Hematopoietic multipotent progenitor cell treated with erythropoietin and hydrocortisone succinate and interleukin-3 and kit ligand, for 8 days (in vitro differentiated cells): Measurements from ENCODE around the gene BRD7.

ENCODE experiments used
- DNase-seq: peaks from one replicate; pipeline ENCODE4 v3.0.0-alpha.2; 2015

BRD7 gene

DNA sequence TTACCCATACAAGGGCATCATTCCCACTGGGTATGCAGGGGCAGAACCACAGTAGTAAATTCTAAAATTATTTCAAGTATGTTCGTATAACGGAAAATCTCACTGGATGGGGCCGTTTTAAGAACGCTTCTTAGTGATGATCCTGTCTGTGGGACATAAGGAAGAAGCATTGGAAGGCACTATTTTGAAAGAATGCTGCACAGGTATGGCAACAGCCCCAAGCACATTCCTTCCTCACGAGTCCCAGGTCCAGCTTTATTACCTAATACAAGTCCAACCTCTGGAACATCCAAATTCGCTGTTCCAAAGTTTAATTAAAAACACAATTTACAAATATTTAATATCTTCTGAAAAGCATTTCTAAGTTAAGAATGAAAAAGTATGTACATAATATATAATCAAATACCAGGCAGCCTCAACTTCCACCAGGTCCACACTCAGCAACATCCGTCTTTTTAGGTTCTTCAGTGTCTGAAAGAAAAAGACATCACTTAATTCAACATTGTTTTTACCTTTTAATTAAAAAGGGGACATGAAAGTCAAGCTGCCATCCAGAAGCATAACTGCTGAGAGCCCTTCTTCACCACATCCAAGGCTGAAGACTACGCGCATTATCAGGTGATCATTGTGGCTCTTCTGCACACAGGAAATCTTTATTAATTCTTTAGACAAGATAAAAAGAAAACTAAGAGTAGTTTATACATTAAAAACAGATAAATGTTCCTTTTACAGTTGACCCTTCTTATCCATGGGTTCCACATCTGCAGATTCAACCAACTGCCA lies 49.8 kb downstream of the BRD7 start:
- no peak for DNase-seq

DNA sequence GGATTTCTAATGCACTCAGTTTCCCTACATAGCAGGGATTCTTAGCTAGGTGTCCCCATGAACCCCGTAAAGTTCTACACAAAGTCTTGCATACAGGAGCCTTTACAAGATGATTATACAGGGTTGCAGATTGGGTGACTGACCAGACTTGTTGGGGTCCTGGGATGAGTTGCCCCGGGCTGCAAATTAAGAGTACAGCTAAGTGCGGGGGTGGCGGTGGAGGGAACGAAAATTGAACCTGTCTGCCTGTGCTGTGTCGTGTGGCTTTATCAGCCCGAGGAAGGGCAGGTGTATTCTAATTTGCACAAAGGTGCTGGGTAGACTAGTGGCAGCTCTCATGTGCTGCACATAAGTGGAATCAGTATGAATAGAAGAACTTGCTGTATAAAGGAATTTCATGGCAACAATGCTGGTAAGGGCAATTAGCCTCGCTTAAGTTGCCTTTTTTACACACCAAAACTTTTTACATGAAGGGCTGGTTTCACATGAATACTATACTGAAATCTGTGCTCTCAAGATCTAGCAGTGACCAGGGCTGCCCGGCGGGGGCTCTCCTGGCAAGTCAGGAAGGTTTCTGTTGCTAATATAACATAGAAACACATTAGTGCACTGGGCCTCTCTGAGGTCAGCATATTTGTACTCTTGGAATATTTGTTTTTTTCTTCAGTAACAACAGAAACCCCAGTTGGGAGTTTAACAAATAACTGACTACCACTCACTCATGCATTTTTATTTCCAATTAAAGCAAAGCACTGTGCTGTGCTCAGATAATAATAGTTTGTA lies 51.7 kb downstream of the BRD7 start:
- no peak for DNase-seq

DNA sequence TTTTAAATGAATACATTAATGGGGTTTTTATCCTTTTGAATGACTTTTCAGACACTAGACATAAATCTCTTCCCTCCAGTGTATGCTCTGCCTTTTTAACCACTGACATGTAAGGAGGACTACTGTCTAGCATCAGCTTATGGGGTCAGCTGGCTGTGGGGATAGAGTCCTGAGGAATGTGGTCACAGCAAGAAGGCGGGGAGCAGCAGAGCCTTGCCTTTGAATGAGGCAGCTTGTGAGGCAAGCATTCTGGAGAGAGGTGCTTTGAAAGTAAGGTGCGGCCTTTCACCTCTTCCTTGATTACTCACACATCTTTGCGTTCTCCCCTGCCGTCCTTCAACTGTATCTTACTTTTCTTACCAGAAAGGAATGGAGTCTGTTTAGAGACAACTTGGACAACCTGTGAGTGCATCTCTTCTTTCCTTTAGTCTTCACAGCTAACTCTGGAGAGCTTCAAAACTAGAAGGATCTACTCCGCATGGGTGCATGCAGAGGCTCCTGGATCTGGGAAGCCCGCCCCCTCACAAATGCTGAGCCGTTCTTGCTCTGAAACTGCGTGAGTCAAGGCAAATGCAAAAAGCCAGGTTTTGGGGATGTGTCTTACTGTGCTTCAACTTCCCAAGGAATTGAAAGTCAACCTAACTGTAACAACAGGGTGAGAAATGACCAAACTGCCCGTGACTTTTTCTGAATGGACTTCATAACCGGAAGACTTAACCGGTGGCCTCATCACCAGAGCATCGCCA lies 52.5 kb downstream of the BRD7 start:
- no peak for DNase-seq

DNA sequence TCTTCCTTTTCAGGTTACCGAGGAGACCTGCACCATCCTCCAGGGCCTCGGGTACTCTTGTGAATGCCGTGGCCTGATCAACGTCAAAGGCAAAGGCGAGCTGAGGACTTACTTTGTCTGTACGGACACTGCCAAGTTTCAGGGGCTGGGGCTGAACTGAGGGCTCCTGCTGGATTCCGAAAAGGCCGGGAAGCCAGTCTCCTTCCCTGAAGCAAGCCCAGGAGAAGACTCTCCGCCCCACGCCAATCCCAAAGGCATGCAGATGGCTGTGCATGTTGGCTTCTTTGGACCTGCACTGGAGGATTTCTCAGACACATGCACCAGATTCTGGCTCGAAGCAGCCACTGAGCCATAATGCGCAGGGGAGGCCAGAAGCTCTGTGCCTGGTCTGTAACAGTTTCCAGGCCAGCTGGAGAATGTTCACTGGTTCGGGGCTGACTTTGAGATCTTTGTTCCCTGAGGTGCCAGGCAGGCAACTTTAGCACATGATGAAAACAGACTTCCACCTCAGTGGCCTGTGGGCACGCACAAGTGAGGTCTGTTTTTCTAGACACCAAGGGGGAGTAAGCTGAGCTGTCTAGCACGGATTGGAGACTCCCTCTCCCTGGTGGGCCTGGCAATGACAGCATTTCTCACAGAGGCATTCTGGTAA lies 53.3 kb downstream of the BRD7 start:
- DNase-seq = no peak

DNA sequence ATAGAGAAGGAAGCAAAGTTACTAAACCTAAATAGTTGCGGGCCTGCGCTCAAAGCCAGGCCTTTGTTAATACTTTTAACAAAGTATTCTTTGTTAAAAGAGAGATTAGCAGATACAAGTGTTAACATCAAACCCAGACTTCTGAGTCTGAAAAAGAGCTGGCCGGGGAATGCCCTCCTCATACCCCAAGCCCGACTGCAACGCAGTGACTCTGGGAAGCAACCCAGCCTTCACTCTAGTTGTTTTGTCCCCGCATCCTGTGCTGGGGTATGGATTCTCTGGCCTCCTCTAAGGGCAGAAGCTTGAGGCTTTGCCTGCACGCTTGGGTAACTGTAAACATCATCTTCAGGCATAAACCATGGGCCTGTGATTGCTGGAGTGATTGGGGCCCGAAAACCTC lies 54.1 kb downstream of the BRD7 start:
- DNase-seq = no peak

DNA sequence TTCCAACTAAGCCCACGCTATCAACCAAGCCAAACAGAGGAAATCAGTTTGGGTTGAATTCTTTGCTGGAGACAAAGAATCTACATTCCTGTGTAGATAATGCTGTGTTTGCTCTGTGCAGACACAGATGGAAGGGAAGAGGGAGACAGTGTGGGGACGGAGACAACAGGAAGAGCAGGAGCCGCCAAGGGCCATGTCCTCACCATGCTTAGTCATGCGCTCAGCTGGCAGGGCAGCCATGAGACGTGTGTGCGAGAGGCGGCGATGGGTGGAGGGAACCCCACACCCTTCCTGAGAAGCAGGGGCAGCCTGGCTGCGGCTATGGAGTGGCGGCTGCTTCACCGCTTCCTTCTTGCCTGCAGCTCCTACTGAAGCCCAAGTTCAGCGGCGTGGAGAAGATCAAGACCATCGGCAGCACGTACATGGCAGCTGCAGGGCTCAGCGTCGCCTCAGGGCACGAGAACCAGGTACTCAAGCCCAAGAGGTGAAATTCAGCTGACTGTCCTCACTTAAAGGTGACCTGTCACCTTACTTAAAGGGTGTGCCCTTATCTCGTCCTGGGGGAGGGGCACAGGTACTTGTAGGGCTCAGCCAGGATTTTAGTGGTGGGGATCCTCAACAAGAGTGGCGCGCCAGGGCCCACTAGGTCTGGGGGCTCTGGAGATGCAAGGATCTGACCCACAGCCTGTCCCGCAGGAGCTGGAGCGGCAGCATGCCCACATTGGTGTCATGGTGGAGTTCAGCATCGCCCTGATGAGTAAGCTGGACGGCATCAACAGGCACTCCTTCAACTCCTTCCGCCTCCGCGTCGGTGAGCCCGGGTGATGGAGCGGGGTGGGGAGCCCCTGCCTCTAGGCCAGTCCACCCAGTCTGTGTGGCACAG lies 55.0 kb downstream of the BRD7 start:
- DNase-seq = peak; percentile 90

DNA sequence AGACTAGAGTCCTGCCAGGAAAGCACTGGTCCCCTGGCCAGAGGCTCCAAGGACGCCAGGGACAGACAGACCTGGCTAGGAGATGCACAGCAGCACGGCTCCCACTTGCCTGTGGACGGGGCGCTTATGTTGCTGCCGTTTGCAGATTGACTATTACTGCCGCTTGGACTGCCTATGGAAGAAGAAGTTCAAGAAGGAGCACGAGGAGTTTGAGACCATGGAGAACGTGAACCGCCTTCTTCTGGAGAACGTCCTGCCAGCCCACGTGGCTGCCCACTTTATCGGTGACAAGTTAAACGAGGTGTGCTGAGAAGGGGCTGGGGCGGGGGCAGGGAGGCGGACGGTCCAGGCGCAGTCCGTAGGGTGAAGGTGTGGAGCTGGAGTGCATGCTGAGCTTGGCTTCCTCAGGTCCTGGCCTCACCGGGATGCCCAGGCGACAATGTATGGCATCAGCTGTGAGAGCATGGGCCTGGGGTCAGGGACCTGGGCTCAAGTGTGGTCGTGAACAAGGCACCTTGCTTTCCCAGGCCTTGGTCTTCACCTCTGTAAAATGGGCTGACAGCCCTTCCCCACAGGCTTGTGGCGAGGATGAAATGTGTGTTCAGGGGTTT lies 56.8 kb downstream of the BRD7 start:
- DNase-seq = no peak

DNA sequence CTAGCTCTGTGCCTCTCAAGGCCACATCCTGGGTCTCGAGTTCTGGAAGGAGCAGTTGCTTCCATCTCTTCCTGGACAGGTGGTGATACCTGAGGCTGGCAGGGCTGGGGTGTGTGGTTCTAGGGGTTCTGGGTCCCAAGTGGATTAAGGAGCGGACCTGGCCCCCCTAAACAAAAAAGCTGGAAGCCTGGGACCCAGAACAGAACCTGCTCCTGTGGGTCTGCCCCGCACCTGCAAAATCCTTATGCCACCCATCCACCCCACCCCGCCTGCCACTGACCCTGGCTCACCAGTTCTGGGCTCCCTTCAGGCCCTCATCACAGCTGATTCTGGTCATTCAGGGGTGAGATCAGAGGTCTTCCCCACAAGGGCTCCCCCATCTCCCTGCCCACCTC lies 57.7 kb downstream of the BRD7 start:
- no peak for DNase-seq

DNA sequence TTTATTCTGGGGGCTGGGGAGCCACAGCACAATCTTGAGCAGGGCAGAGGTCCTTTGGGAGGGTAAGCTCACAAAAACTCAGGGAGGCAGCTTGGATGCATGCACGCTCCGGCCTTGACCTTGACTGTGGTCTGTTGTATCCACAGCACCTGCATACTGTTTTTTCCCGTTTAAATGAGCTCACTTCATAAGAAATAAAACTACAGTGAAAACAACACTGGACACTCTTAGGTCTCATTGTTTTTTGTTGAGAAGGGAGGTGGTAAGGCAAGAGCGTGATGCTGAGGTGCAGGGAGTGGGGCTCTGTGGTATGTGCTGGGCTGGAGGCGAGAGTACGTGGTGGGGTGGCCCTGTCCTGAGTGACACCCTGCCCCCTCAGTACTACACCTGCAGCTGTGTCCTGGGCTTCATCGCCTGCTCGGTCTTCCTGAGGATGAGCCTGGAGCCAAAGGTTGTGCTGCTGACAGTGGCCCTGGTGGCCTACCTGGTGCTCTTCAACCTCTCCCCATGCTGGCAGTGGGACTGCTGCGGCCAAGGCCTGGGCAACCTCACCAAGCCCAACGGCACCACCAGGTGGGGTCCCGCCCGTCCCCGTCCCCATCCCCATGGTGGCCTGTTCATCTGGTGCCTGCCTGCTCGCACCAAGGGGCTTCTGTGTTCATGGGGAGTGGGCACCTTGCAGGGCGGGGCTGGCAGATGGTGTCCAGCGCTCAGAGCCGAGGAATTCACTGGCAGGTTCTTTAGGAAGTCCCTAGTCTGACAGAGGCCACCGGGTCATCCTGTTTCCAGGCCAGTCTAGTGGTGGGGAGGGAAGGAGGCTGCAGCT lies 58.3 kb downstream of the BRD7 start:
- no peak for DNase-seq

DNA sequence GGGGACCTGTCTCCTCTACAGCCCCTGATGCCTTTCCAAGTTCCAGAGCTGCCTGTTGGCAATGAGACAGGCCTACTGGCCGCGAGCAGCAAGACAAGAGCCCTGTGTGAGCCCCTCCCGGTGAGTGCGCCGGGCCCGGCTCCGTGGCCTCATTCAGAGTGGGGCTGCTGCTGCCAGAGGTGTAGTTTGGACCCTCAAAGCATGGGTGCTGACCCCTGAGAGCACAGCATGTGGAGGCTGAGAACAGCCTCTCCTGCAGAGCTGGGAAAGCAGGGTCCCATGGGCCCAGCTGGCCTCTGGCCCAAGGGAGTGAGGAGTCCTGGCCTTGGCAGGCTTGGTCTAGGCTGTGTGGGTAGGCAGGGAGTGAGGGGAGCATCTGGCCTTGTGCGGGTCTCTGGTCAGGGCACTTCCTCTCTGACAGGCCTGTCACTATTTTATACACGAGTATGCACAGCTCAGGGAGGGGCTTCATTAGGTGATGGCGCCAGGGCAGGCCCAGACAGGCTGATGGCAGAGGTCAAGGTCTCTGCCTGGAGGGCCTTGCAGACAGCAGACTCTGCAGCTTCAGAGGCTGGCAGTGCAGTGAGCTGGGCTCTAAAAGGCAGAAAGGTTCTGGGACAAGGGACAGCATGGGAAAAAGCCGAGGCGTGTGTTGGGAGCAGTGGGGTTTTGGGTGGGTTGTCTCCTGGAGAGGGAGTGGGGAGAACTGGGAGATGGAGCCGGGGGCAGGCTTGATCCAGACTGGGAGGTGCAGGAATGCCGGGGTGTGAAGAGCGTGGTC lies 59.1 kb downstream of the BRD7 start:
- DNase-seq = no peak

DNA sequence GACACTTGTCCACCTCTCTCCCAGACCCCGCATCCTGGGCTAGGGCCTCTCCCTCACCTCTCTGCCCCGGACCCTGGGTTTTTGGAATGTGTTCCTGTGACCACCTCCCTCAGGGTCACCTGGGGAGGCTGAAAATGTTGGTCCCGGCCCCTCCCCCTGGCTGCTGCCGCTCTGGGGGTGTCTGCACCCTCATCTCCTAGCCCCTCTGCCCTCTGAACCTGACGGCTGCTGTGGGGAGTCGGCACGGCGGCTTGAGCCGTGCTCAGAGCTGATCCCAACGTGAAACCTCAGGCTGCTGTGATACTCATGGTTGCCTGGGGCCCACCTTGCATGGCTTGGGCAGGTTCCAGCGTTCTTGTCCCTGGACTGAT lies 59.6 kb downstream of the BRD7 start:
- DNase-seq = no peak

DNA sequence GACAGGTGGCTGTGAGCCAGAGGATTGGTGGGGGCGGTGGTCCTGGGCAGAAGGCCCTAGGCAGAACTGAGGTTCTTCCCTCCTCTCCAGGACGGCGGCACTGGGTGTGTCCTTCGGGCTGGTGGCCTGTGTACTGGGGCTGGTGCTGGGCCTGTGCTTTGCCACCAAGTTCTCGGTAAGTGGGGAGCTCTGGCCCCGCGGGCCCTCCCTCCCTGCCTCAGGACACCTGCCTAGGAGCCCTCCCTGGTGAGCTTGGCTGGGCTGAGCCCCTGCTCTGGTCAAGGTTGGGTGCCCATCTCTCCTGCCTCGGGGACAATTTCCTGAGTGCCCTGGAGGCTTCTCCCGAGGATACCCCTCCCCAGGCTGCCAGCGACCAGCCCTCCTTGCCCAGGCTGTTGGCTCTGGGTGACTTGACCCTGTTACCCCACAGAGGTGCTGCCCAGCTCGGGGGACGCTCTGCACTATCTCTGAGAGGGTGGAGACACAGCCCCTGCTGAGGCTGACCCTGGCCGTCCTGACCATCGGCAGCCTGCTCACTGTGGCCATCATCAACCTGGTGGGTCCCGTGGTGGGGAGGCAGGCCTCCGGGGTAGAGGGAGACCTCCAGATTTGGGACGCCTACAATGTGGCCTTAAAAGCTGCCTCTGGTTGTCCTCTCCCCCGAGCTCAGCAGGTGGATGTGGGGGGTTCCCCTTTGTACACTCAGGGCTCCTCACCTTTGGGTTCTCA lies 60.4 kb downstream of the BRD7 start:
- DNase-seq = no peak

DNA sequence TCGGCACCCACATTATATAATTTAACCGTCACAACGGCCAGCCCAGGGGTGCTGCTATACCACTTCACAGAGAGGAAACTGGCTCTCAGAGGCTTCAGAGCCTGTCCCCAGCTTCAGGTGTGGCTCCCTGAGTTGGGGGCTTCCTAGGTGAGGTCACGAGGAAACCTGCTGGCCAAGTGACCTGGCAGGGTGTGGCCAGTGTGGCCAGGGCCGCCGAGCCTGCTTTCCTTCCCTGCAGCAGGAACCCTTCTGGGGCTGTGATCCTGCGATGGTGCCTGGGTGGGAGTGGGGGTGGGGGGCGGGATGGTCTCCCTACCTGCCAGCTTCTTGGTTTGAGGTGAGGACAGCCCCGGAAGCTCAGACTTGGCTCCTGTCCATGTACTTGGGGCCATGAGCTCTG lies 62.5 kb downstream of the BRD7 start:
- DNase-seq = no peak

DNA sequence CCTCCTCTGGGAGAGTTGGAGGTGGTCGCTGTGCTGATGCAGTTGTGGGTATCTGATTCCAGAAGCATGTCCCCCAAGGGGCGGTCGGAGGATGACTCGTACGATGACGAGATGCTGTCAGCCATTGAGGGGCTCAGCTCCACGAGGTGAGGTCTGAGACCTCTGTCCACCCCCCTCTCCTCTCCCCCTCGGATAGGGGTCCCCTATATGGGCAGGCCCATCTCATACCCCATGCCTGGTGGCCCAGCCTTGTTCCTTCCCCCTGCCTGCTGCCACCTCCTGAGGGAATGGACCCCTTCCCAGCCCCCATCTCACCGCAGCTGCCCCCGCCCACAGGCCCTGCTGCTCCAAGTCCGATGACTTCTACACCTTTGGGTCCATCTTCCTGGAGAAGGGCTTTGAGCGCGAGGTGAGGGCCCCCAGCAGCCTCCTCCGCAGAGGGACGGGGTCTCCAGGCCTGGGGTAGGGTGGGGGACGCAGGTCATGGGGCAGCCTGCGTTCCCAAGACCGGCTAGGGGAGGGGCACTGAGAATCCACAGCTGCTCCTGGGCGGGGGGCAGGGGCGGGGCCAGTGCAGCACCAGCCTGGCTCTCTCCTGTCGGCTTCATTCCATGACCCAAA lies 63.2 kb downstream of the BRD7 start:
- no peak for DNase-seq

DNA sequence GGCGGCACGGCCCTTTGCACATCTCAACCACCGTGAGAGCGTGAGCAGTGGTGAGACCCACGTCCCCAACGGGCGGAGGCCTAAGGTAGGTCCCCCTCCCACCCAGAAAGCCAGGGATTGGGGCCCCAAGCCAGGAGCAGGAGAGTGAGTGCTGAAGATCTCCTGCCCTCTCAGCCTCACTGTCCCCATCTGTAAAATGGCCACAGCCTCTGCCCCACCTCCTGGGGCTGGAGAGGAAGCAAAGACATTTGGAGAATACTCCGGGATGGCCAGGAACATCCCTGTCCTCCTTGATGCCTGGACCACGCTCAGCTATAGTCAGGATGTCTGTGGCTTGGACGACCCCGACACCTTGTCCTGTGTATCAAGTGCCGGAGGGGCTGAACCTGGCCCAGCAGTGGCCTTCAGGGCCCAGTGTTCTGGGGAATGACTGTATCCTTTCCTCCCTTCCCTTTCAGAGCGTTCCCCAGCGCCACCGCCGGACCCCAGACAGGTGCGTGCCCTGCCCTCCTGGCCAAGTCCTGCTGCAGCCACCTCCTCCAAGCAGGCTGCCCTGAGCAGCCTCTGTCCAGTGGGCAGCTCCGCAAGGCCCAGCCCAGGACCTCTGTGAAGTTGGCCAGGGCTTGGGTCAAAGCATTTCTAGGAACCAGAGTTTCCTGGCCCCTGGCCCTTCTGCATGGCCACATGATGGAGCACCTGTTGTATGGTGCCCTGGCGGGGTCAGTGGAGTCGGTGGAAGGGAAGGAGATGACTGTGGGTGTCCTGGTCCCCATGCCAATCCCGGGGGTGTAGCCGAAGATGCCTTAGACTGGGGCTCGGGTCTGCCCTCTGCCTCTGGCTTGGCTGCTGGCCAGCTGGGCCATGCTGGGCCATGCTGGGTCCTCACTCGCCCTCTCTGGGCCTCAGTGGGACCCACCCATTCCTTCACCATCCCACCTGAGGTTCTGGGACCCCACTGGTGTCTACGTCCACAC lies 64.0 kb downstream of the BRD7 start:
- DNase-seq = no peak

DNA sequence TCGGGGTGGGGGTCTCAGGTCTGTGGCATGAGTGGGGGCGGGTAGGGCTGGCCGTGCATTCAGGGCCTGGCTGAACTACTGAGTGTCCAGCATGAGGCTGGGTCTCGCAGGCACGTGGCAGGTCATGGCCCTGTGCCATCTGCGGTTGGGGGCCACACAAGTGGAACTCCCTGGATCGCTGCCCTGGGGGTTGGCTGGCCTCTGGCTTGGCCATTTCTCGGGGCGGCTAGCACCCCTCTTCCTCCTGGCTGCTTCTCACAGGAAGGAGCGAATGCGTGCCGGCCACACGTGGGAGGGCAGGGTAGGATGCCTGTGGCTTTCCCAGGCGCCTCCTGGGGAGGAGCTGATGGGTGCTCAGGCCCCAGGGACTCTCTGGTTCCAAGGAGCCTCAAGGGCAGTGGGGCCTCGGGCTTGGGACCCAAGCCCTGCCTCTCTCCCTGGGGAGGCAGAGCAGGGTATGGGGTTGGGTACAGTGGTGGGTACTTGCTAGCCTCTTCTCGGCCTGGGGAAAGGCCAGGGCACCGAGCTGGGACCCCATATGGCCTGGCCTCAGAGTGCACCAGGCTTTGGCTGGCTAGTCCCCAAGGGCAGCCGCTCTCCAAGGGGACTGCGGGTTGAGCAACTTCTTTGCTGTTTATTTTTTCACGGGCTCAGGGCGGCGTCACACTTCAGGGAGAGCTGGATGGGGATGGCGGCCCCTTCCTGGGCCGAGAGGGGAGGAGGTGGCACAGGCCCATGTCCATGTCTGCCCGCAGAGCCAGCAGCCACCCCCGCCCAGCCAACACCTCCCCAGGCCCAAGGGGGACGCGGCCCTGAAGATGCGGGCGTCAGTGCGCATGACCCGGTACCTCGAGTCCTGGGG lies 65.0 kb downstream of the BRD7 start:
- DNase-seq = no peak
